Medulla oblongata (tissue), 1 donor: Measurements from ENCODE around the gene DCUN1D5.
A peak's percentile ranks its signal among the peaks of the same experiment; 100 is the strongest.

Experiments
- DNase-seq: peaks from one replicate; pipeline ENCODE4 v3.0.0-alpha.2; 2015; ENCODE audit errors: extremely low spot score

DCUN1D5 gene

GRCh38 chr11:103091801-103092524 lies at the start of gene DCUN1D5:
Gene DCUN1D5 (minus strand): TSS chr11:103092160. CDS start chr11:103091872, 288 bp downstream.
- peak; percentile 95 for DNase-seq

GRCh38 chr11:103125462-103125861 lies 33.5 kb upstream of the DCUN1D5 start:
- DNase-seq, result no peak

- DNase-seq, result no peak
Observed at GRCh38 chr11:103114836-103115235, 22.9 kb upstream of the DCUN1D5 start.

- no peak for DNase-seq
Observed at GRCh38 chr11:103112364-103112763, 20.4 kb upstream of the DCUN1D5 start.

GRCh38 chr11:103111400-103111799 lies 19.4 kb upstream of the DCUN1D5 start:
- no peak for DNase-seq

DNA sequence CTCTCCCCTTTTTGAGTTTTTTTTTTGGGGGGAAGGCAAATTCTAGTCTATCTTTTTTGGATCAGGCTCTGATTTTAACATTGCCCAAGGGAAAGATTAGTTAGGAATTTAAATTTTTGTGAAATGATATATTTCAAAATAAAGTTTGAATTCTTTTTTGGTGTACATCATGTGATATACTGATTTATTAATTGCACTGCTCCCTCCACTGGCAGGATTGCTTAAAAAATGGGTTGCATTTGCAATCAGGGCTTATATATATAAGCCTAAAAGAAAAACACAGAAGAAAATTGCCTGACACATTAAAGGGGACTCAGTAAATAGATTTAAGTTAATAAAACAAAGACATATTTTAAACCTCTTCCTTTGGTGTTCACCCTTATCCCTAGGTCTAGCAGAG lies 18.4 kb upstream of the DCUN1D5 start:
- DNase-seq, result no peak

DNA sequence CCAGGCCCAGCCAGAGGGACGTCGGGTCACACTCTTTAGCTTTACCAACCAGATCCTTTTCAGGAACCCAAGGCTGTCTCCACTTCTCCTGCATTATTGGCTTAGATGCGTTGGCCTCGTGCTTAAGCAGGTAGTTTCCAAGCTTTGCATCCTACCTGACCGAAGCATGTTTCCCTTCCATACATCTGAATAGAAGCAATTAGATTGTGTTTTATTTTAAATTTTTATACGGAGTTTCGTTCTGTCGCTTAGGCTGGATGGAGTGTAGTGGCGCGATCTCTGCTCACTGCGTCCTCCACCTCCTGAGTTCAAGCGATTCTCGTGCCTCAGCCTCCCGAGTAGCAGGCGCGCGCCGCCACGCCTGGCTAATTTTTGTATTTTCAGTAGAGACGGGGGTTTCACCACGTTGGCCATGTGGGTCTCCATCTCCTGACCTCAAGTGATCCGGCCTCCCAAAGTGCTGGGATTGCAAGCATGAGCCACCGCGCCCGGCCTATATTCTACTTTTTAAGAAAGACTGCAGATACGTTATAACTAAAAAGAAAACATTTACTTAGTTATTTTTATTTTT lies 17.9 kb upstream of the DCUN1D5 start:
- no peak for DNase-seq

- peak; percentile 89 for DNase-seq
Observed at GRCh38 chr11:103108933-103109817, 17.2 kb upstream of the DCUN1D5 start, which contains the start of gene DYNC2H1. Gene DYNC2H1 (plus strand): TSS chr11:103109426. CDS start chr11:103109575, 149 bp downstream.

DNA sequence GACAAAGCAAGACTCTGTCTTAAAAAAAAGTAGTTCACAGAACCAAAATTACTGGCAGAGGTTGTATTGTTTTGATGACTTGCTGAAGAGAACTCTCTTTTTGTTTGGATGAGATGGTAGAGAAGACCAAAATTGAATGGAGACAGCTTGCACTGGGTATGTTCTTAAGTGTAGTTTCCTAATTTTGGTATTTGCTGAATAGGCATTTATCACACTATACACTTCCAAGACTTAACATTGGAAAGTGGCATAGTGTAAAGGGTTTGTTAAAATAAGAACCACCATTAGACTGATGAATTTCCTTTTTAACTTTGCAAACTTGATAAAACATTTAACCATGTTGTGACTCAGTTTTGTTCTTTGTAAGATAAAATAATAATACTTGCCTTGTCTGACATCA lies 5.3 kb upstream of the DCUN1D5 start:
- DNase-seq, result no peak

DNA sequence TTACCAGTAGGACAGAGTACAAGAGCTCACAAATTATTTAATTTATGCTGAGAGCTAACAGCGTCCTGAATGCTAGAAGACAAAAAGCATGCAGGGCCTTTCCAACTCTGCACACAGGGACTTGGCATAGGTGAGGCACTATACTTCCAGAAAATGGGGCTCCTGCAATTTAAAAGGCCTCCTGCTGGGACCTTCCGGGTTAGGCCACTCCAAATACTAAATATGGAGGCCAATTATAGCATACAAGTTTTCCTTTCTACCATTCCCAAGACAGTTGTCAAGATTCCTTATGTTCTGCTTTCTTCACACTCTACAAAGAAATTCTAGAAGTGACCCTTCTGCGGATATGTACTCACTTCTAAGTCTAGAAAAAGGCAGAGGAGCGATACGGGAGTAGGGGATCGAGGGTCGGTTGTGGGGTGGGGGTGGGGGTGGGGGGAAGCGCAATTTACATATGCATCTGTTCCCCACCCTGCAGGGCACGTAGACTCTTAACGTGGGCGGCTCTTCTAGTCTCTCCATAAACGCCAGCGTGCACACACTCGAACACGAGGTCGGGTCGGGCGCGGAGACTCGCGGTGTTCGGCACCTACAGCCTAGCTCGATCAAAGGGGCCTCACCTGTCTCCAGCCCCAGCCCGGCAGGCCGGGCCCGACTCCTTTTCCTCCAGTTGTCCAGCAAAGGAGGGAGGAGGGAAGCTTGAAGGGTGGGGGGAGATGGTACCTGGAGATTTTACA lies 728 bp downstream of the DCUN1D5 start:
- DNase-seq, result no peak

DNA sequence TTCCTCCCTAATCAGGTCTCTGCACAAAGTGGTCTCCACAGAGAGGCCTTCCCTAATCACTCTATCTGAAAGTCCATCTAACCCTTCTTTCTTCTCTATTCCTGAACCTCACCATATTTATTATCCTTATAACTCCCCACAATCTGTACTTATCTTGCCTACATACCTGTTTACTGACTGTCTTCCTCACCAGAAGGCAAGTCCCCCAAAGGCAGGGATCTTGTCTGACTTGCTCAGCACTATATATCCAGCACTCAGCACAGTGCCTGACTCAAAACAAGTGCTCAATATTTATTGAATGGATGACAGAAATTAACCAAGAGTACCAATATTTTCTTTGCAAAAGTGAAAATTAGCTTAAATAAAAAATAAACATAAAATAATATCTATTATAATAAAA lies 5.5 kb downstream of the DCUN1D5 start:
- no peak for DNase-seq

DNA sequence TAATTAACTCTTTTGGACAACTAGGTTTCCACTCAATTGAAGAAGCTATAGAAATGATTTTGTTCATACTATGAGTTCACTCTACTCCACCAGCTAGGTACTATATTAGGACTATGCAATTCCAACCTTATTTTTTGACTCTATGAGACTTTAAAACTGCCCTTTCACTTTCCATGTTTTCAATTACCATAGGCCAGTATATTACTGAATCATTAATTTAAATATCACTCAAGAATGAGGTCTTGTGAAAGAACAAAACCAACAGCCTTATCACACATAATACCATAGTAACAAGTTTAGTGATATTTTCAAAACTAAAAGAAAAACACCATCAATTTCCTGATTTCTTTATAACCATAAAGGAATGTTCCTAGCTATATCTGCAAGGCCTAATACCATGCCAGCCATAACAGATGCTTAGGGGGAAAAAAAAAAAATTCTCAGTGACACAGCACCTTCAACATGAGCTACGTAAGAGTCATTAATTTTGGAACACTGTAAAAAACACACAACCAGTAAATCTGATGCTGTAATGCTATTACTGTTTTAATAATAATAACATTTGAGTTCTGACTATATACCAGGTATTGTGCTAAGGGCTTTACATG lies 6.1 kb downstream of the DCUN1D5 start:
- no peak for DNase-seq

GRCh38 chr11:103079833-103080232 lies 12.1 kb downstream of the DCUN1D5 start:
- DNase-seq, result no peak

DNA sequence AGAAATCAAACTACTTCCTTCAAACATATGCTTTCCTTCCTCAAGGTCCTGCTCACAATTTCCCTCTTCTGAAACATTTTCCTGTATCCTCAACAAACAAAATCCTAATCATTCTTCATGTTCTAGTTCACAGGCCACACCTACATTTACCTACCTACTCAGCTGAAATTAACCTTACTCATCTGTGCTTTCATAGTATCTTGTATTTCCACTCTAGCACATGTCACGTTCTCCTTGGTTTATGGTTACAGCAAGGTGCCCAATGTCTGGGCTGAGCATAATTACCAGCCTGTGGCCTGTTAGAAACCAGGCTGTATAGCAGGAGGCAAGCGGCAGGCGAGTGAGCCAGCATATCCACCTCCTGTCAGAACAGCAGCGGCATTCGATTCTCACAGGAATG lies 13.2 kb downstream of the DCUN1D5 start:
- no peak for DNase-seq

DNA sequence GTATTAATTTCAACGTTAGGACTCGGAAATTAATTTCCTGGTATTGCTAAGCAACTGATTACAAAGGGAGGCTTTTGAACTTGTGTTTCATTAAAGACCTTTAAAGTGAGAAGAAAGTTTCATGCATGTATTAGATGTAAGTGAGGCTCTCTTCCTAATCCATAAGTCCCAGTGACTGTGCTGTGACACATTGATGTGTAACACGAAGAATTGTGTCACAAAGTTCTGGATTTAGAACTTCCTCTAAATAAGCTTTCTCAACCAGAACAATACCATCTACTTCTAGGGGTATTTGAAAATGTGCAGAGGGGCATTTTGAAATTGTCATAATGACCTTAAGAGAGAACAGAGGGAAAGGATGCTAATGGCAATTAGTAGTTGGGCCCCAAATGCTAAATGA lies 14.4 kb downstream of the DCUN1D5 start:
- no peak for DNase-seq

- no peak for DNase-seq
Observed at GRCh38 chr11:103076361-103076760, 15.6 kb downstream of the DCUN1D5 start.

DNA sequence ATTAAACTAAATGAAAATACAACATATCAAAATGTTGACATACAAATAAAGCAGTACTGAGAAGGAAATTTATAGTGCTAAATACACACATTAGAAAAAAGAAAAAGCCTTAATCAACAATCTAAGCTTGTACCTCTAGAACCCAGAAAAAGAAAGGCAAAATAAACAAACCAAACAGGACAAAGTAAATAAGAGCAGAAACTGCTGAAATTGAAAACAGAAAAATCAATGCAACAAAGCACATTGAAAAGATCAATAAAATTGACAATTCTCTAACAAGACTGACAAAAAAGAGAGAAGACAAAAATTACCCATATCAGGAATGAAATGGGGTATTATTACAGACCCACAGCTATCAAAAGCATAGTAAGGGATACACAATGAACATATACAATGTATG lies 21.0 kb downstream of the DCUN1D5 start:
- no peak for DNase-seq

- no peak for DNase-seq
Observed at GRCh38 chr11:103070142-103070541, 21.8 kb downstream of the DCUN1D5 start.

GRCh38 chr11:103069367-103069766 lies 22.6 kb downstream of the DCUN1D5 start:
- DNase-seq, result no peak

- DNase-seq, result no peak
Observed at GRCh38 chr11:103067118-103067517, 24.8 kb downstream of the DCUN1D5 start.

DNA sequence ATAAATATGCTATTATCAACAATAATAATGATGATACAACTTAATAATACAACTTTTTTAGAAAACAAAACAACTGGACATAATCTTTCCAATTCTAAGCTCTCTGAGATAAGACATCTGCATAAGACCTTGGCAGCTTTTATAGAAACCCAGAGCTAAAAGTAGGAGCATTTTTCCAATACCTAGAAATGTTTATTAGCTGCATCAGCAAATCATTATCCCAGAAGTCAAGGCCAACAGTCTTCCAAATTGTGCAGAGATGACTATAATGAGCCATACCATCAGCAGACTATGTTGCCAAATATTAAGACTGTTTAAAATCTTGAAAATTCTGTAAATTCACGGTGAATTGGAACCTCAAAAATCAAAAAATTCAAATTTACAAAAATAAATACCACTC lies 30.3 kb downstream of the DCUN1D5 start:
- no peak for DNase-seq
